Measurements from ENCODE around the gene TCP11L1. TPM values are rescaled to one million over a fixed set of nuclear protein-coding genes. Genes with fewer than 3 reads are reported as not detected.
A peak's percentile ranks its signal among the peaks of the same experiment; 100 is the strongest.

Gene TCP11L1
- total and polyA plus RNA-seq, 9 of the 15 experiments (the other 6 are each of a cell fraction or from before 2014, with no cell fraction given) = 1.6 to 15.3 (median 5.4) TPM

DNA sequence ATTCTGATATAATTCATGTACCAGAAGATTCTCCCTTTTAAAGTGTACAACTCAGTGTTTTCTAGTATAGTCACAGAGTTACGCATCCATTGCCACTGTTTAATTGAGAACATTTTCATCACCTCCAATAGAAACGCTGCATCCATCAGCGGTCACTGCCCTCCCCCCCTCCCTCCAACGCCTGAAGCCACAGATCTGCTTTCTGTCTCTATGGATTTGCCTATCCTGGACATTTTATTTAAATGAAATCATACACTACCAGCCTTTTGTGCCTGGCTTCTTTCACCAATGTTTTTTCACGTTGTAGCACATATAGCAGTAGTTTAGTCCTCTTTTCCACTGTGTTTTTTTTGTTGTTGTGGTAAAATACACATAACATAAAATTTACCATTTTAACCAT lies 22.8 kb downstream of the TCP11L1 start (continued):
- no peak for TF ChIP-seq CREM (IDR thresholded peaks at IDR 0.05; ENCODE audit: low read depth)

DNA sequence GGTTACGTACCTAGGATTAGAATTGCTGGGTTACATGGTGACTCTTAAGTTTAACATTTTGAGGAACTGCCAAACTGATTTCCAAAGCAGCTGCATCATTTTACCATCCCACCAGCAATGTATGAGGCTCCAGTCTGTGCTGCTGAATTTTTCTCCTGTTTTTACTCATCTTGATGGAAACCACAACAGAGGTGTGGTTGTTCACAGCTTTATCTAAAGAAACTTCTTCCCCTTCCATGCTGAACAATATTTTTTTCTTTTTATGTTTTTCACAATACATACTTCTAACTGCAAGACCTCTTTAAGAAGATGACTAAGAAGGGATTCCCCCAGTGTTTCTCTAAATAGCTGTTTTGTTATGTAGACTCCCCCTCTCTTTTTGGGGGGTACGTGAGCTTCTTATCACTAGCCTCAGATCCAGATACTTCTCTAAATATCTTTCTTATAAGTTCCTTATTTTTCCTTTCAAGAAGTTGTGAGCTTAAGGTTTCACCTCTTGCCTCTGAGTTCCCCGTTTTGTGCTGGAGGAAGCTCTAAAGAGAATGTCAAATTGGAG lies 24.0 kb downstream of the TCP11L1 start:
- Histone ChIP-seq H3K27me3 (ENCODE audit: control insufficient read depth in 2 of 2, insufficient read depth in 2 of 2, low read length in 2 of 2) (no peaks in the 10 kb centered on the region), H3K4me2 (ENCODE audit: insufficient read depth, low read length) (no peak overlapping the region), H3K9me3 (replicated peaks; ENCODE audit: control insufficient read depth, insufficient read depth, low read depth, low read length) (no peaks in the 10 kb centered on the region), H3K9ac (ENCODE audit: insufficient read depth in 1 of 2, low read depth in 2 of 2, low read length in 2 of 2) (no peak overlapping the region), H3K36me3 (ENCODE audit: control insufficient read depth, insufficient read depth, low read length) (peaks cover 11% of the 10 kb centered on the region; the same call in 2 of the 3 replicates), H3K4me3 (no peak overlapping the region), H4K20me1 (replicated peaks; ENCODE audit: control insufficient read depth, insufficient read depth, low read length) (no peaks in the 10 kb centered on the region; the same call in 1 of the 2 replicates), H3K9me1 (ENCODE audit: control insufficient read depth, insufficient read depth, low read length) (peaks cover 4% of the 10 kb centered on the region), H3K79me2 (ENCODE audit: control insufficient read depth, insufficient read depth, low read length) (no peaks in the 10 kb centered on the region), H2AFZ (ENCODE audit: low read depth, low read length) (no peak overlapping the region), H3K4me1 (replicated peaks in 1 of 2; ENCODE audit: control insufficient read depth in 2 of 2, insufficient read depth in 2 of 2, low read length in 2 of 2) (no peaks in the 10 kb centered on the region; a peak in 1 of 5 replicates), H3K27ac (ENCODE audit: extremely low read depth, low read depth, low read length) (no peak overlapping the region)
- ChIA-PET POLR2A (interaction anchor here (0.7 kb wide), 1 partner anchor 23 kb away, joined by 3 read pairs; no protein-coding TSS in a partner anchor), CTCF (ENCODE audit: low intra/inter-chr PET ratio) (interaction anchor here (3.9 kb wide), 1 partner anchor 102 kb away, joined by 43 read pairs; no protein-coding TSS in a partner anchor)
- WGBS (ENCODE audit: insufficient coverage, low coverage, missing lambda C conversion rate) = 35% methylated on average over 3 of the region's 3 CpGs
- ATAC-seq = no peak
- intact Hi-C loops (cut with micrococcal nuclease) (loop anchor here (5.0 kb wide), 1 partner anchor 181 kb away; no protein-coding TSS in a partner anchor), in situ Hi-C loops (cut with MboI) (loop anchor here (5.0 kb wide), 1 partner anchor 106 kb away; no protein-coding TSS in a partner anchor)
- no peak for FAIRE-seq
- DNase-seq (ENCODE audit: extremely low read depth in 1 of 4, low spot score in 3 of 4) = no peak
- TF ChIP-seq XRCC4 (IDR thresholded peaks at IDR 0.05; ENCODE audit: extremely low read depth, insufficient read depth, insufficient read length) (no peak), DDX20 (tag; IDR thresholded peaks at IDR 0.05; ENCODE audit: low read depth) (no peak), SPI1 (IDR thresholded peaks at IDR 0.05; ENCODE audit: borderline replicate concordance, low read depth, low read length) (peak; percentile 28; the same call in 1 of the 2 replicates), MYNN (IDR thresholded peaks at IDR 0.05) (peak; percentile 52; the same call in 1 of the 2 replicates), MYNN (CRISPR knock-in tag; IDR thresholded peaks at IDR 0.05) (no peak)
- no TSS peak for BruUV-seq (replicated peaks)
